OCI-LY1 (cell line): ENCODE data around the gene SERPINA6.

Source experiments
- H2AFZ ChIP-seq: fragments of 200-600 bp; sonication (generic), shearing (Covaris generic); 2 replicates; pipeline ENCODE4 v1.6.0; 2014; ENCODE audit warnings: antibody characterized with exemption, mild to moderate bottlenecking, low read length
- H3F3A ChIP-seq: fragments of 200-600 bp; sonication (generic), shearing (Covaris generic); 2 replicates; pipeline ENCODE4 v1.6.0; 2014; ENCODE audit warnings: mild to moderate bottlenecking, antibody characterized with exemption, low read length, moderate library complexity; ENCODE audit not compliant: insufficient read depth
- H3K27ac ChIP-seq: fragments of 200-600 bp; sonication (generic); 2 replicates; pipeline ENCODE4 v1.5.1; 2014; ENCODE audit warnings: low read length, mixed run types, mild to moderate bottlenecking, low read depth; ENCODE audit not compliant: poor library complexity, severe bottlenecking
- H3K27me3 ChIP-seq: fragments of 200-600 bp; sonication (generic); 2 replicates; pipeline ENCODE4 v1.6.0; 2014; ENCODE audit warnings: antibody characterized with exemption, mild to moderate bottlenecking, low read length, moderate library complexity; ENCODE audit not compliant: insufficient read depth
- H3K36me3 ChIP-seq: fragments of 200-600 bp; sonication (generic); 2 replicates; pipeline ENCODE4 v1.6.1; 2014; ENCODE audit warnings: mild to moderate bottlenecking, antibody characterized with exemption, low read length, moderate library complexity, mixed read lengths; ENCODE audit not compliant: insufficient read depth
- H3K4me1 ChIP-seq: fragments of 200-600 bp; sonication (generic); 2 replicates; pipeline ENCODE4 v1.5.1; 2014; ENCODE audit warnings: mild to moderate bottlenecking, low read length, moderate library complexity; ENCODE audit not compliant: insufficient read depth, severe bottlenecking
- H3K4me2 ChIP-seq: fragments of 200-600 bp; sonication (generic), shearing (Covaris generic); 2 replicates; pipeline ENCODE4 v1.6.1; 2014; ENCODE audit warnings: low read length
- H3K4me3 ChIP-seq: fragments of 200-600 bp; sonication (generic); 2 replicates; pipeline ENCODE4 v1.5.1; 2014; ENCODE audit warnings: low read length, low read depth, mild to moderate bottlenecking, mixed read lengths; ENCODE audit not compliant: poor library complexity, severe bottlenecking
- H3K79me2 ChIP-seq: fragments of 200-600 bp; shearing (Covaris generic); 2 replicates; pipeline ENCODE4 v1.6.1; 2016; ENCODE audit warnings: mixed run types, low read length, mixed read lengths; ENCODE audit not compliant: insufficient read depth
- H3K9ac ChIP-seq: fragments of 200-600 bp; sonication (generic), shearing (Covaris generic); 2 replicates; pipeline ENCODE4 v1.6.1; 2014; ENCODE audit warnings: mild to moderate bottlenecking, low read length, mixed read lengths
- H3K9me2 ChIP-seq: fragments of 200-600 bp; sonication (generic), shearing (Covaris generic); 2 replicates; pipeline ENCODE4 v1.6.1; 2014; ENCODE audit warnings: low read depth, mild to moderate bottlenecking, low read length, mixed read lengths
- H3K9me3 ChIP-seq: fragments of 200-600 bp; shearing (Covaris generic); 2 replicates; pipeline ENCODE4 v1.6.1; 2014; ENCODE audit warnings: low read length, mixed read lengths
- H4K20me1 ChIP-seq: fragments of 200-600 bp; sonication (generic), shearing (Covaris generic); 2 replicates; pipeline ENCODE4 v1.6.0; 2016; ENCODE audit warnings: mild to moderate bottlenecking, low read length; ENCODE audit not compliant: insufficient read depth
- CTCF ChIP-seq: fragments of 200-600 bp; sonication (generic), shearing (Covaris generic); IDR thresholded peaks from 2 replicates; pipeline ENCODE4 v1.5.1; 2017; ENCODE audit warnings: mild to moderate bottlenecking, antibody characterized with exemption, low read length, moderate library complexity, mixed read lengths
- EZH2 ChIP-seq: fragments of 200-600 bp; sonication (generic), shearing (Covaris generic); IDR thresholded peaks from 2 replicates; pipeline ENCODE4 v1.8.0; 2017; ENCODE audit warnings: borderline replicate concordance, mixed run types, mild to moderate bottlenecking, antibody characterized with exemption, low read length, moderate library complexity, mixed read lengths

SERPINA6 gene

DNA sequence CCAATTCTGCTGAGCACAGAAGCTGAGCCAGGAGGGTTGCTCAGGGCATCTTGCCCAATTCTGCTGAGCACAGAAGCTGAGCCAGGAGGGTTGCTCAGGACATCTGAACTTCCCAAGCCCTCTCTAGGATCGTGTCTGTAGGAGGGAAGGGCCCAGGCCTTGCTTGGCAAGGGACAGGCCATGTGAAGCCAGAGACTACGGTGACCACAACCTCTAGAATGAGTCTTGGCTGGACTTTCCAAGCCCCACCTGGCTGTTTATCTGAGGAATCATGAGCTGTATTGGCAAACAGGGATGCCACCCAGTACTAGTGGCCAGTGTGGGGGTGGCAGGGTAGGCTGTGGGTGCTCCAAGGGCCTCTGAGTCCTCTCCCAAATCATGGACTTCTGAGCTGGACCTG, 7.7 kb upstream of the SERPINA6 start:
- Histone ChIP-seq H3K4me1 (no peaks in the 10 kb centered on the region), H4K20me1 (no peaks in the 10 kb centered on the region), H3K79me2 (no peaks in the 10 kb centered on the region), H3K4me3 (no peak overlapping the region), H3K36me3 (no peaks in the 10 kb centered on the region; the same call in 1 of the 2 replicates), H3K9me2 (no peaks in the 10 kb centered on the region), H3F3A (no peaks in the 10 kb centered on the region), H3K27me3 (no peaks in the 10 kb centered on the region), H2AFZ (no peak overlapping the region), H3K9ac (no peak overlapping the region), H3K9me3 (no peaks in the 10 kb centered on the region), H3K4me2 (no peak overlapping the region), H3K27ac (no peak overlapping the region)
- no peak for TF ChIP-seq CTCF

DNA sequence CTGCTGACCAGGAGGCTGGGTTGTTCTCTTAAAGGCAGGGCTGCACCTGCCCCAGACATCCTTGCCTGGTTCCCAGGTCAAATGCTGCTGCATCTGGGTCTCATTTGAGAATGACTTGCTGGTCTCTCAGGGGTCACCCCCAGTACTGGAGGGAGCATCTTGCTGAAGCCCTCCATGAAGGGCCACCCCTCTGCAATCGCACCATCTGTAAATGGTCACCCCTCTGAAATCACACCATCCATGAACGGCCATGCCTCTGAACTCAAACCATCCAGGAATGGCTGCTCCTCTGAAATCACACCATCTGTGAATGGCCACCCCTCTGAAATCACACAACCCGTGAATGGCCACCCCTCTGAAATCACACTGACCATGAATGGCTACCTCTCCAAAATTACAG, 7.3 kb upstream of the SERPINA6 start:
- TF ChIP-seq EZH2 (no peak), CTCF (no peak)
- Histone ChIP-seq H3K9me2 (no peaks in the 10 kb centered on the region), H3K9ac (no peak overlapping the region), H3K4me1 (no peaks in the 10 kb centered on the region), H3K9me3 (no peaks in the 10 kb centered on the region), H2AFZ (no peak overlapping the region), H4K20me1 (no peaks in the 10 kb centered on the region), H3K27me3 (no peaks in the 10 kb centered on the region), H3F3A (no peaks in the 10 kb centered on the region), H3K4me2 (no peak overlapping the region), H3K27ac (no peak overlapping the region), H3K36me3 (no peaks in the 10 kb centered on the region; the same call in 1 of the 2 replicates), H3K79me2 (no peaks in the 10 kb centered on the region), H3K4me3 (no peak overlapping the region)

DNA sequence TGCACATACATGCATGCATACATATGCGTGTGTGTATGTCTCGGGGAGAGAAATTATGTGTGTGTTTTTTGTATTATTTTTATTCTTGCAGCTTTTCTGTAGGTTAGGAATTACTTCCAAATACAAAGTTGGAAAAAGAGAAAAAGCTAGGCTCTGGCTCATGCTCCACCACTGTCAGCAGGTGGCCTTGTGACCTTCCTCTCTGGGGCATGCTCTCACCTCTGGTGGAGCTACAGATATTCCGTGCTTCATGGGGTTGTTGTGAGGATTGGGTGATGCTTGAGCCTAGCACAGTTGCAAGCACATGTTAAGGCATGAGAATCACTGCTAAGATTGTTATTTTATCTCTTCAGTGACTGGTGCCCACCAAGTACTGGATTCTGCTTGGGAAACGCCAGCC, 6.7 kb upstream of the SERPINA6 start:
- H3K4me2 ChIP-seq = no peak overlapping the region
- H3K36me3 ChIP-seq = no peaks in the 10 kb centered on the region; the same call in 1 of the 2 replicates
- H3K9ac ChIP-seq = no peak overlapping the region
- H3K4me3 ChIP-seq = no peak overlapping the region
- H3K27me3 ChIP-seq = no peaks in the 10 kb centered on the region
- H3K9me3 ChIP-seq = no peaks in the 10 kb centered on the region
- H3K79me2 ChIP-seq = no peaks in the 10 kb centered on the region
- H3F3A ChIP-seq = no peaks in the 10 kb centered on the region
- no peaks in the 10 kb centered on the region for H3K4me1 ChIP-seq
- no peak overlapping the region for H2AFZ ChIP-seq
- no peaks in the 10 kb centered on the region for H4K20me1 ChIP-seq
- TF ChIP-seq EZH2 (no peak), CTCF (no peak)
- no peaks in the 10 kb centered on the region for H3K9me2 ChIP-seq
- no peak overlapping the region for H3K27ac ChIP-seq
